GM19193 (cell line): Measurements from ENCODE around the gene GPAT2.
"Not testable (repeated sequence)": the region's sequence is repeated elsewhere in the genome, so short reads cannot be mapped to it uniquely, and the experiment has no call there.

Experiments
- POLR2A ChIP-seq: IDR thresholded peaks from 4 replicates; pipeline ENCODE4 v1.6.1; 2011; ENCODE audit not compliant: insufficient read depth, insufficient read length; ENCODE audit errors: extremely low read depth

The GPAT2 gene

GRCh38 chr2:96034792-96035191, at the start of gene GPAT2:
TSS of gene GPAT2 (minus strand) at chr2:96034916. CDS start at chr2:96032359, 2,557 bp downstream.
- not testable (repeated sequence) for TF ChIP-seq POLR2A

- TF ChIP-seq POLR2A: no peak
These were observed 49.5 kb upstream of the GPAT2 start for GRCh38 chr2:96083989-96084857.

- no peak for TF ChIP-seq POLR2A
These were observed 48.6 kb upstream of the GPAT2 start for GRCh38 chr2:96083064-96083939.

- TF ChIP-seq POLR2A: no peak
These were observed 47.7 kb upstream of the GPAT2 start for GRCh38 chr2:96082211-96083063.

- no peak for TF ChIP-seq POLR2A
These were observed 46.3 kb upstream of the GPAT2 start for GRCh38 chr2:96081042-96081441.

GRCh38 chr2:96075199-96075771, 40.6 kb upstream of the GPAT2 start:
- TF ChIP-seq POLR2A: no peak

GRCh38 chr2:96074156-96074555, 39.4 kb upstream of the GPAT2 start:
- no peak for TF ChIP-seq POLR2A

- TF ChIP-seq POLR2A: no peak
These were observed 38.6 kb upstream of the GPAT2 start for GRCh38 chr2:96073170-96073775.

GRCh38 chr2:96072746-96073145, 38.0 kb upstream of the GPAT2 start:
- TF ChIP-seq POLR2A: no peak

- TF ChIP-seq POLR2A: no peak
These were observed 30.7 kb upstream of the GPAT2 start for GRCh38 chr2:96065381-96065930.

- TF ChIP-seq POLR2A: no peak
These were observed 9.6 kb downstream of the GPAT2 start for GRCh38 chr2:96025194-96025492.

- no peak for TF ChIP-seq POLR2A
These were observed 10.2 kb downstream of the GPAT2 start for GRCh38 chr2:96024336-96025193.
